ENCODE data around the gene ABR.

ABR gene

DNA sequence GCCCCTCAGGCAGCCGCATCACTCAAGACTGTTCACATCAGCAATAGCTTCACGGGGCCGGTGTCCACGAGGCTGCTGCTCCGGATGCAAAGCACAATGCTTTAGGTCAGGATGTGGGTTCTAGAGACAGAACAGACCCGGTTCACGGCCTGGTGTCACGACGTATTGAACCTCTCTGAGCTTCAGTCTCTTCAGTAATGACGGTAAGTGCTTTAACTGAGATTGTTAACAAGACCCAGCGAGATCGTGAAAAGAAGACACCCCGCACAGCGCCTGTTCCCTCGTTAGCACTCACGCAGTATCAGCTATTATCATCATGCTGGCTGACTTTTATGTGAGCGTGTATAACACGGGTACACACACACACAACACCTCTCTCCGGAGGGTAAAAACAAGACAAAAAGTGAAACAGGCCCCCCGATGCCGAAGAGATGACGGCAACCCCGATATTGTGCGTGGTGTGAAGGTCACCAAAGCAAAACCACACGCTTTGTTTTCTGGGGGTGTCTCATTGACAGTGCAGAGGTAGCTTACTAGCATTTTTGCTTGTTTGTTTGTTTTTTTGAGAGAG, 21.4 kb upstream of the ABR start:
- DNase-seq, result no peak

DNA sequence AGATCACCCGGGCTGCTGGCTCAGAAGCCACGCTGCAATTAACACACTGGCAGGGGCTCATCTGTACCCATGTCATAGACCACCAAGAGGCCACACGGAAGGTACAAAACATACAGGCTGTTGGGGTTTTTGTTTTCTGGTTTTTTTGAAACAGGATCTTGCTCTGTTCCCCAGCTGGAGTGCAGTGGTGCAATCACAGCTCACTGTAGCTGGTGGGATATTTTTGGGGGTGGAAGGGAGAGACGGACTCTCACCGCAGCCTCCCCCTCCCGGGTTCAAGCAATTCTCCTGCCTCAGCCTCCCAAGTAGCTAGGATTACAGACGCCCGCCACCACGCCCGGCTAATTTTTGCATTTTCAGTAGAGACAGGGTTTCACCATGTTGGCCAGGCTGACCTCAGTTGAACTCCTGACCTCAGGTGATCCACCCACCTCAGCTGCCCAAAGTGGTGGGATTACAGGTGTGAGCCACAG, 19.5 kb upstream of the ABR start:
- peak; percentile 58 for DNase-seq

DNA sequence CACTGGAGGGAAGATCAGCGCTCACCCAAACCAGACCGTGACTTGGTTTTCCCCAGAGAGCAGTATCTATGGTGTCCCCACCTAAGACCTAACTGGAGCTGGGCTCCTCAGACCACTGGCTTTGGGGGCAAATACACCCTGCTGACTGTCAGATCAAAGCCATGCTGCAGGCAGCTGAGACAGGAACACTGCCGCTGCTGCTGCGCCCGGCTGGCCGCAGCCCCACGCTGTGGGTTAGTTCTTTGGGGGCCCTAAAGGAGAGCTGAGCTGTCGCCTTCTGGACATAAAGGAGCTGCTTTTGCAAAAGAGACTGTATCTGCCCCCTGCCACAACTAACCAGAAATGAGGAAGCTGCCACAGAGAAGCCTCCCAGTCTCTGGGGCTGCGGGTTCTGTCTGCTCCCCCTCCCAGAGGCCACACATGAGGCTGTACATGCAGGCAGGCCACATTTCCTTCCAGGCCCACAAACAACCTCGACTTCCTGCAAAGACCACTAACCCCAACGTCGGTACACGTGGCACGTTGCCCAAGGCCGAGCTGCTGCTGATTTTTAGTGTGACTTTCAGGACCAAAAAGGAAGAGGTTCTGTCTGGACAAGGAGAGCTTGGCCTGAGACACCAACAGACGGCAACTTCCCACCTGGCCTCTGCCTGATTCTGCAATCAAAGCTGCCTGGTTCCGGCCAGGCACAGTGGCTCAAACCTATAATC, 18.2 kb upstream of the ABR start:
- peak; percentile 91 for DNase-seq

DNA sequence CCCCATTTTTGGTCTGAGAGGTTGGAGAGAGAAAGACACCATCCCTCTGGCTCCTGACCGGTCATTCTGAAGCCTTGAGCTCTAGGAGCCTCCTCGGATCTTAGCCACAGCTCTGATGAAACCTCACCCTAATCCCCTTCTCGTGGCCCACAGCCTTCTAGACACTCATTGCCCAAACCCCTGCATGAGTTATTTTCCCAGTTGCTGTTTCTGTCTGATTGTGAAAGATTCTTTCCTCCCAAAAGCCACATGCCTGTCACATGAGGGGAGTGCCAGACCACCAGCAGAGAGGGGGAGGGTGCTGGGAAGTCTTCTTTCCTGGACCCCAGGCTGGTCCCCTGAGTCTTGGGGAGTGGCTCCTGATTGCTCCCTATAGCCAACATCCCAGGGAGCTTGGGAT, 17.6 kb upstream of the ABR start:
- DNase-seq, result peak; percentile 95

DNA sequence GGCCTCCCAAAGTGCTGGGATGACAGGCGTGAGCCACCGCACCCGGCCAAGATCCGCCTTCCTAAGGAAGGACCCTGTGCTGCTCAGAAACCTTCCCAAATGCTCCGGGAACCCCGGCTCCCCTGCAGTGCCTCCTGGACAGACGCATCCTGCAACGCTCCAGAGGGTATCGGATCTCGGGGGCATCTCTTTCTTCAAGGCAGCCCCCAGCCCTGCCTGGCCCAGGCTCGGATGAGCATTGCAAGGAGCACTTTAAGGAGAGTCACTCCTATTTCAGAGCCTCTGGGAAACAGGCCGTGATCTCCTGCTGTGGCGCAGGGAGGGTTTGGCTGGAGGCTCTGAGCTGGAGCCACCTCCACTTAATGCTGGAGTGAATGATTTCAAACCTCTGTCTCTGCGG, 17.2 kb upstream of the ABR start:
- DNase-seq, result no peak

DNA sequence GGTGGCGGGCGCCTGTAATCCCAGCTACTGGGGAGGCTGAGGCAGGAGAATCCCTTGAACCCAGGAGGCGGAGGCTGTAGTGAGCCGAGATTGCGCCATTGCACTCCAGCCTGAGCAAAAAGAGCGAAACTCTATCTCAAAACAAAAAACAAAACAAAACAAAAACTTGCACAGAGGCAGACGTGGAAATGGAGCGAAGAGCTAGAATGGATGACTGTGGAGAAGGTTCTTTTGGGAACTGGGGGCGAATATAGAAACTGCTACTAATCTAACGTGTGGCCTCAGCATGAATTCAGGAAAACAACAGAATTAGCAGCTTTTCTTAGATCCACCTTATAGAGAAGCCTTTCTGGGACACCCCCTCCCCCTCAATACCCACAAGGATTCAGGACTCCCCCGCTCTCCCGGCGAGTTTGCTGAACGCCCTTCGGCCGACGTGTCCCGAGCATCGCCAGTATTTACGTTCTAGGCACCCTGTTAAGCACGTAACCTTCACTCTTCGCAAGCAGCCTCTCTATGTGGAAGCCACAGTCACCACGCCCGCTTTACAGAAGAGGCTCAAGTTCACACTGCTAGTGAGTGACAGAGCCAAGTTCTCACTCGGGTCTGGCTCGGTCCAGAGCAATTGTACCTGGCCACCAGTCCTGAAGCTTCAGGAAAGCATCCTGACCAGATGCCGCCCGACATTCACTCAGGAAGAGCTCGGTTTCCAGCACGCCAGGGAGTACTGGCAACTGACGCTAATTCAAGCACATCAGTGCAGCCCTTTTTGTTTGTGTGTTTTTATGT, 13.3 kb upstream of the ABR start:
- peak; percentile 52 for DNase-seq

DNA sequence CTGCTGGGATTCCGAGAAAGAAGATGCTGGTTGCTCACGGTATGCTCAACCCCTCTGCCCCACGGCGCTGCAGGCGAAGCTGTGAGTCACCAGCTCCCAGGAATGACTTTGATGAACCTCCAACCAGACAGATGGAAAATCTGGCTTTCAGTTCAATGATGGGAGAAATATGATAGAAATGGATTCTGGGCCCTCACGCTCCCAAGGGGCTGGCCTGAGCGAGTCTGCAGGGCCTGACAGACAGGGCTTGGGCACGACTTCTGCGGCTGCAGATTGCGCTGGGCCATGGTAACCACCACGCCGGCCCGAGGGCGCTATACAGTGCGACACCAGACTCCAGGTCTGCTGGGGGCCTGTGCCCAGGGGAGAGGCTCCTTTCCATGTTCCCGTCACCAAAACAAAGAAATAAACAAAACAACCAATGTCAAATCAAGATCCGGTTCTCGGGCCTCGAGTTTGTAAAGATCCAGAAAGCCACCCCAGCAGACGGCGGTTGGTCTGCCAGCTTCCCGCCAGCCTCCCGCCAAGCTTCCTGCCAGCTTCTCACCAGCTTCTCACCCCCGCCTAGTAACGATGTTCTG, 11.1 kb upstream of the ABR start:
- DNase-seq, result no peak

DNA sequence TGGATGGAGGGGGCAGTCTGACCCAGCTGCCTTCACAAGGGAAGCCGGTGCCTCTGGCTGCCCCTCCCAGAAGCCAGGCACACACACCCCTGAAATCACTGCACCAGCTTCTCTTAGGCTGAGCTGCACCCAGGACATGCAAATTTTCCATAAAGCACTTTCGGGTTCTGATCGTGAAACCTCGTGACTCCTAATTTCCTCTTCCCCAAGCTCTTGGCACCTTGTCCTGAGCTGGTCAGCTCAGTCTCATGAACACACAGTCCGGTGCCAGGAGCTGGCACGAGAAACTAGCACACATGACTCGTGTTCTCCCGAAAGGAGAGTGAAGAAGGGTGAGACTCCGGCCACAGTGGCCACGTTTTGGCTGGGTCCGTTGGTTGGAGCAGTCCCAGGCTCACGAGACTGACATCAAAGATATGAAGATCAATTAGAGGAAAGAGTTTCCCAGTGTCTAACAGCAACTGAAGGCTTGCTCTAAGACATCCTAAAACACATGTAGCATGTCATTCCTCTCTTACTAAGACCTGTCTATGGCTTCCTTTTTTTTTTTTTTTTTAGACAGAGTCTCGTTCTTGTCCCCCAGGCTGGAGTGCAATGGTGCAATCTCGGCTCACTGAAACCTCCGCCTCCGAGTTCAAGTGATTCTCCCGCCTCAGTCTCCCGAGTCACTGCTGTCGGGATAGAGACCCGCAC, 9.2 kb upstream of the ABR start:
- peak; percentile 92 for DNase-seq

DNA sequence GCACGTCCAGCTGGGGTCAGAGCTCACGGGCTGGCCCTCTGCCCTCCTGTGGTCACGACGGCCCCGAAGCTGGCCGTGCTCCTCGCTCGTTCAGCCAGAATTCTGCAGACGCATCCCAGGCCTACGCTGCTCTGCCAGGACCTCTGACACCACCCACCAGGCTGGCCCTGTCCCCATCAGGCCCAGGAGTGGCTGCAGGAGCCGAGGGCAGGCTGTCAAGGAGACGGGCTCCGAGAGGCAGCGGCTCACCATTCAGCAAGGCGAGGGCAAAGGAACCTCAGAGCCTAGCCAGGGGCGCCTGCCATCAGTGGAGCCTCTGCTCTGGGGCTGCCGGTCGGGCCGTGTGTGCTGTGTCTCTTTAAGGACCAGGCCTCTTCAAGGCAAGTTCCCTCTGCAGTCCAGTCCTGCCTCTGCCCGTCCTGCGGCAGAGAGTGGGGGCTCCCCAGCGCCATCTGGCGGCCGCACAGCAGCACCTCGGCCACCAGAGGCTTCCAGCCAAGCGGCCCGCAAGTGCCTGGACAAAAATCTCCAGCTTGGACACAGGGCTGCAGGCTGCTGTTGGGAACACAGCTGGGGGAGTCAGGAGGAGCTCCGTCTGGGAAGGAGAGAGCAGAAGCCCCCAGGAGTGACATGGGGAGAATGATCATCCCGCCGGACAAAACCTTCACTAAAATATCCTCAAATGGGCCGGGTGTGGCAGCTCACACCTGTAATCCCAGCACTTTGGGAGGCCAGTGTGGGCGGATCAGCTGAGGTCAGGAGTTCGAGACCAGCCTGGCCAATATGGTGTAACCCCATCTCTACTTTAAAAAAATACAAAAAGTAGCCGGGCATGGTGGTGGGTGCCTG, 7.4 kb upstream of the ABR start:
- peak; percentile 84 for DNase-seq

DNA sequence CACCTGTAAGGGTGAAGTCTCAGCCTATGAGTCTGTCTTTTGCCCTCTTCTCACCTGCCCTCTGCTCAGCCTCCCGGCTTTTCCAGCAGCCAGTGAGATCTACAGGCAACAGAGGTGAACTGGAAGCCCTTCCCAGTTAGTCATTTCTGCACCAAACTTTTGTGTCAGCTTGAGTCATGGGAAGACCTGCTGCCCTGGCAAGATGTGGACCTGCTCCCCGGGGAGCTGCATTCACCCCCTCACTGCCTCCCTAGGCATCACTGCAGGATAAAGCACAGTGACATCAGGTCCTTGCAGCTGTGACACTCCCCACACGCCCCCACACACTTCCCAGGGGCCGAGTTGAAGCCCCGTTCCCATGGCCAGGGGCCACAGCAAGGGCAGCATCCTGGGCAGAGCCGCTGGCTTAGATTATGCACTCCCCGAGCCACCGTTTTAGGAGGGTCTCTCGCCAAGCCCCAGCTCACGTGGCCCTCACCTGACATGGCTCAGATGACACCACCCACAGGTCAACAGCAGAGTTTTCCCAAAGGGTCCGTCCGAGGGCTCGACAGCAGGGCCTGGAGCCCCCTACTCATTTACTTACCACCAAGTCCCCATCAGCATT, 6.5 kb upstream of the ABR start:
- DNase-seq, result peak; percentile 51

DNA sequence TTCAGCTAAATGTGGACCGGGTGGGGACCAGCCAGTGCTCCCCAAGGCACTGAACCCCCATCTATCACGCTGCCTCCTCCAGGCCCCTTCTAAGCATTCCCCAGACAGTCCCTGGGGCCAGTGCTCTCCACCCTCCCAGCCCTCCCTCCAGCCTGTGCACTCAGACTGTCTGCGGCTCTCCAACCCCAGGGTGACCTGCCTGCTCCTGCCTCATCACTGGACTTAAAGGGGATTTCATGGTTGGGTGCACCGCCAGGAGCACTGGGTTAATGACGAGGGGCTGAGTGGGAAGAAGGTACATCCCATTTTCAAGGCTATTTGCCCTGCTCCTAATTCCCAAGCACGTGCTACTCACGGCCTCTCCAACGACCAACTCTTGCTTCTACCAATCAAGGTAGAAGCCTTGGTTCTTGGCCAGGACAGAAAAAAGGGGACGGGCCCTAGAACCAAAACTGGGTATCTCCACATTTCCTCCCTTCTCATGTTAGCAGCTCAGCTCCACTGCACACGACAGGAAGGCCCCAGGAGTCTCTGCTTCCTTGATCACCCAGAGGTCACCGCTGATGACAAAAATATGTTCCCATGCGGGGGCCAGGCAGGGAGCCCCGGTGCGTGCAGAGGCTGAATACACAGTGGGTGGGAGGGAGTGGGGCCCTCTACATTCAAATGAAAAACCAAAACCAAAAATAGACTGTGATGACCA, 3.5 kb upstream of the ABR start:
- DNase-seq, result peak; percentile 50

DNA sequence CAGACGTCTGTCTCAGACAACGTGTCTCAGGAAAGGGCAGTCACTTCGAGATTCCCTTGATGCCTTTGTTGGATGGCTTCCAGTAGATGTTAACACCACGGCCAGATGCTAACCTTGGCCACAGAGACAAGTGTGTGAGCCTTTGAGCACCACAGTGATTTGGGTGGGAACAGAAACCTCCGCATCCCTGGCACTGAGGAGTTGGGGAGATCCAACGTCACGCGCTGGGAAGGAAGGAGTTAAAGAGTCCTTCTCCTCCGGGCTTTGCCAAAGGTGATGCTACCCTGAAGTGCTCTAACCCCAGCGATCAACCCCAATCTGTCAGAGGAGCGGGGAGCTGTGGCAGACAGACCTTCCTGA, 3.0 kb upstream of the ABR start:
- DNase-seq, result no peak

DNA sequence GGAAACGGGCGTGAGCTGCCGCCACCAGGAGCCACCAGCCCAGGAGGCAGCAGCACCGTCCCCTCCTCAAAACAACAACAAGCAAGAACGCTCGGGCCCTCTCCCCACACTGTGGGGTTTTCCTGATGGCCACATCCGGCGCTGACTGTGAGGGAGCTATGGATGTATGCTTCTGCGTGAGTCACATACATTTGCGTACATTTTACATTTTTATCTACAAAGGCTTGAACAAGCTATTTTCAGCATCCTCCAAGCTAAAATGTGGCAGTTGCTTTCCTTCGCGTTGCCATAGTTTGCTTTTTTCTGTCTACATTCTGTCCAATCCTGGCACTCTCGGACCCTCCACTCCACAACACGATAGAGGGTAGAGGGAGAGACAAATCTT, 2.0 kb upstream of the ABR start:
- no peak for DNase-seq

DNA sequence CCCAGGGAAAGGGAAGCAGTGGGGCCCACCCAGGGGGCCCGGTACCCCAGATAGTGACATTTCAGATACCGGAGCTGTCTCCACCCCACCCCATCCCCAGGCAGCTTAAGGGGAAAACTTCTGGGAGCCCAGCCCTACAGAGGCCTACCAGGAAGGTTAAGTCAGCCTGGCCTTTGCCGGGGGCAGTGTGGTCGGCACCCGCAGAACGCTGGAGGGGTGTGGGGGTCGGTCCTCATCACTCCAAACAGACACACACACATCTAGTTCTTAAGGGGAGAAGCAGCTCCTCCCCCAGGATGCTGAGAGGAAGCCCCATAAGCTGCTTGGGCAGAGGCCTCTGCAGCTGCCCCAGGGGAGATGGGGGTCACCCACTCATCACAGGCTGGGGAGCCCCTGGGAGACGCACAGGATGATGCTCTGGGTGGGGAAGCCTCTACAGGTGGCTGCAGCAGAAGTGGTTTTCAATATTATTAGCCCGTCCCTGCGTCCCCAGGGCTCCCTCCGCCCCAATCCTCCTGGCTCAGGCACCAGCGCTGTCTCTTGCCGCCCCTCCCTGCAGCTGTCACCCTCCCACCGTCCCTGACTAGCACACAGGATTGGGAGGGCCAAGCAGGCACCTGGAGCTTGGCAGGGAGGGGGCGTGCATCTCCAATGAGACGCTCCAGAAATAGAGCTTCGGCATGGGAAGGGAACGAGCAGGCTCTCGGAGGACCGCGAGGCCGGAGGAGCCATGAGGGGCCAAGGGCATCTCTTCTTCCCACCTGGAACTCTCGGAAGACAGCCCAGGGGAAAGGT, 1.4 kb upstream of the ABR start:
- no peak for DNase-seq

DNA sequence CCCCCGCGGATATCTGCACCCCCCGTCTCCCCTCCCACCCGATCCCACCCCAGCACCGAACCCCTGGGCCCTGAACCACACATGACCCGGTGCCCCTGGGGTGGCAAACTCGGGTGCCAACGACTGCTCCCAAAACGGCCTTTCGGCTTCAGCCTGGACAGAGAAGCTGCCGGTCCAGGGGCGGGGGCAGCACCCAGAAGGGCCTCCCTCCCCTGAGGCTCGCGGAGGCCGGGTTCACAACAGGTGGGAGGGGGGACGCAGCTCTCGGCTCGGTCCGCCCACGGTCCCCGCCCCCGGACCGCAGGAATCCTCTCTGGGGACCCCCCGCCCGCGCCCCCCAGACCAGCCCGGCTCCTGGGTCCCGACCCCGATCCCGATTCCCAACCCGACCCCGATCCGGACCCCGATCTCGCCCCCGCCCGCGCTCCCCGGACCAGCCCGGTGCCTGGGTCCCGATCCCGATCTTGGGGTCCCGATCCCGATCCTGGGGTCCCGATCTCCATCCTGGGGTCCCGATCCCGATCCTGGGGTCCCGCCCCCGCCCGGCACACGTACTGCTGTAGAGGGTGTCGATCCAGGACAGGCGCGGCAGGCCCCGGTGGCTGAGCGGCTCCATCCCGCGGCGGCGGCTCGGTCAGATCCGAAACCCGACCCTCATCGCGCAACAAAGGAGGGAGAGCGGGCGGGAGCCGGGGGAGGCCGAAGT, 516 bp downstream of the ABR start:
- peak; percentile 24 for DNase-seq

DNA sequence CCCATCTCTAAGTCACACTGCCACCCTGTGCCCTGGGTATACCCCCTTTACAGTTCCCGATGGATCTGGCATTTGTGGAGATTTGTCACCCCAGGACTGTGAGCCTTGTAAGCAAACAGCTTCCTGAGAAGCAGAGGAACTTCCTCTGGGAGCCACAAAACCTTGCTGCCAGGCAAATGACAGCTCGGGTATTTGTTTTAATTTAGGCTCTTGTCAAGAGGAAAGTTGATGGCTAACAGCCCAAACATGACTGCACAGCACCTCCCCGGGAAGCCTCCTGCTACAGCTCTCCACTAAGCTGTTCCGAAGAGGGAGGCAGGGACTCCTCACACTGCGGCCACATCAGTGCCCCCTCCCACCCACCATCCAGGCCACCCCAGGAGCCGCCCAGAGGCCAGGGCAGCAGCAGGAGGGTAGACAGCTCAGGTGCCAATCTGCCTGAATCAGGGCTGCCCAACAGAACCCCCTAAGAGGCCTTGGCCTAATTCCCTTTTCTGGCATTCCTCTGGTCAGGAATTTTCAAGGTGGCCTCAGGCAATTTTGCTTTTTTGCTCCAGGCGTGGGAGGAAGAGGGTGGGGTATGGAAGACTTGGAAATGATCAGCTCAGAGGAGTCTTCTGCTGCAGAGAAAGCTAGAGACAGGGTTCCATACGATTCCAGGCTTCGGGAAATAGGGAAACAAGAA, 2.6 kb downstream of the ABR start:
- no peak for DNase-seq

DNA sequence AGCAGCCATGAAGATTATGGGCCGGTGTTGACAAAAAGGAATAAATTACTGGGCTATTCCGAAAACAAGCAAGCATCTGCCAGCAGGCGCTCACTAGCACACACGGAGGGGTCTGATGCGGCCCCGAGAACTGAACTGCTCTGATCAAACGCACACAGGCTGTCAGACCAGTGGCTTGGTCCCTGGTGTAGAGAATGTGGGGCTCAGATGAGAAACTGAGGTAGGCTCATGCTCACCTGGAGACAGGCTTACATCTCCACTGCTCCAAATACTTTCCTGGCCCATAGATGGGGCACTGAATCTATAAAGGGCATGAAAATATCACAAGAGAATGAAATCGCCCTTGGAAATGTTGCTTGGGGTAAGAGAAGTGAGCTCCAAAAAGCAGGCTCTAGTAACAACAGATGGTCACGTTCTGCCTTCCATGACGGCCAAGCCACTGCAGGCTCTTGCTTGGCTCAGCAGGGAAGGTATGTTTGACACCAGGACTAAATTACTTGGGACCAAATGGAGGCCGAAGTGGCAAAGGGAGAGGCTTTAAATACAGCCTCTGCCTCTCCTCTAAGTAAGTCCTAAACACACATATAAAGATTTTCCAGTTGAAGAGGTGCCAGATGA, 5.4 kb downstream of the ABR start:
- no peak for DNase-seq

DNA sequence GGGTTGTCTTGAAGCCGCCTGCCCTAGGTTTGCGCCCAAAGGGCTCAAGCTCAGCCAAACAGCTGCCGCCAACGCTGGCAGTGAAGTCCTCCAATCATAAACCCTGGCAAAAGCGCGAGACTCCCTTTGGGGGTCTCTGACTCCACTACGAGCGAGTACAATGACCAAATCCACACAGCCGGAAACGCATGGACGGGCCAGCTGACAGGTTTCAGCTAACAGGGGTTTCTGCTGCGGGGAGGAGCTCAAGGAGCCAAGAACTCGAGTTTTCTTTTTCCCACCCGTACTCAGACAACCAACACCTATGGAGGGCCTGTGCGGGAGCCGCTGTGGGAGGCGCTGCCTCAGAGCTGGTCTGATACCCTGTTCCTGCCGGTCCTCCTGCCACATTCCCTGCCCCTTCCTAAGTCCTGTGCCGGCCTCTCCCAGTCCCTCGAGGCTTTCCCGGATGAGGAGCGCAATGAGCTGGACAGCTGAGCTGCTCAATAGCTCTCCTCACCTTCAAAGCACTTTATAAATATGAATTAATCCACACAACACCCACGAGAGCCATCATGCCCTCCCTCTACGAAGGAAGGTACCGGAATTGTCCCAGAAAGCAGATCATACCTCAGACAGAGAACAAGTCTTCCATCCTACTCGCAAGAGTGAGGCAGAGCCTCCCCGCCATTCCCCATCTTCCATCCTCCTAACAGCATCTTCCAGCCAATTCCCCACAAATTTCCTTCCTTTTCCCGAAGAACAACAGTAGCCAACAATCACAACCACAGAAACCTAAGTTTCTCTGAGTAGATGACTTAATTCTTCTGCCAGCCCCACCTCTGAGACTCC, 6.1 kb downstream of the ABR start:
- no peak for DNase-seq
